ENCODE results near the gene TAC4.
"Not testable (repeated sequence)": the region's sequence is repeated elsewhere in the genome, so short reads cannot be mapped to it uniquely, and the experiment has no call there.

The TAC4 gene

DNA sequence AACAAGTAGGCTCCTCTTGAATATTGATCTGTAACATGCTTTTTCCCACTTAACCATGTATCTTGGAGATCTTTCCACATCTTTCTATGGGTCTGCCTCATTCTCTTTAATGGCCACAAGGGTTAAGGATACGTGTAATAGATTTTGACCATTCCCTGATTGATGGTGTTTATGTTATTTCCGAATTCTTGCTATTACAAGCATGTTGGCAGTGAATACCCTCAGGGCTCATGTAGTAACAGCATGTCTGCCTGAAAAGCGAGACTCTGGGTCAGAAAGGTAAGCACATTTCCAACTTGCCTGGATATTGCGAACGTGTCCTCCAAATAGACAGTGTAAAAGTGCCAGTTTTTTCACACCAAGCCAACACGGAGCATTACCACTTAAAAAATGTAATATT is 5.0 kb downstream of the TAC4 start:
- H3K9me3 Mint-ChIP-seq, result no peaks in the 10 kb centered on the region
- H3K36me3 Mint-ChIP-seq, result peaks cover 5% of the 10 kb centered on the region
- no peaks in the 10 kb centered on the region for H3K27me3 Mint-ChIP-seq
- H3K4me1 Mint-ChIP-seq, result peaks cover 2% of the 10 kb centered on the region
- DNase-seq (ENCODE audit: low spot score in 2 of 2) (no peak), ATAC-seq (ENCODE audit: low read depth) (no peak)
- no peak overlapping the region for H3K4me3 Mint-ChIP-seq
- no peak overlapping the region for H3K27ac Mint-ChIP-seq

DNA sequence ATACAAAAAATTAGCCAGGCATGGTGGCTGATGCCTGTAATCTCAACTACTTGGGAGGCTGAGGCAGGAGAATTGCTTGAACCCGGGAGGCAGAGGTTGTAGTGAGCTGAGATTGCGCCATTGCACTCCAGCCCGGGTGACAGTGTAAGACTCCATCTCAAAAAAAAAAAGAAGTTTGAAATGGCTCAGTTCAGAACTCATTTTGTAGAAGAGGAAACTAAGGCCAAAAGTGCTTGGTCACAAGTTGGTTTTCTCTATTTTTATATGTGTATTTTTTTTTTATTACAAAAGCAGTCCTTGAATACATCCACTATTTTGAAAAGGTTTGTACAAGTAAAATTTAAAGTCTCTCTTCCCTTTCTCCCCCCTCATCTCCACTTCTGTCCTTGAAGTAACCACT is 5.5 kb downstream of the TAC4 start:
- peaks cover 5% of the 10 kb centered on the region for H3K36me3 Mint-ChIP-seq
- no peaks in the 10 kb centered on the region for H3K27me3 Mint-ChIP-seq
- ATAC-seq (ENCODE audit: low read depth) (no peak), DNase-seq (ENCODE audit: low spot score in 2 of 2) (no peak)
- no peak overlapping the region for H3K4me3 Mint-ChIP-seq
- peaks cover 2% of the 10 kb centered on the region for H3K4me1 Mint-ChIP-seq
- no peak overlapping the region for H3K27ac Mint-ChIP-seq
- no peaks in the 10 kb centered on the region for H3K9me3 Mint-ChIP-seq

DNA sequence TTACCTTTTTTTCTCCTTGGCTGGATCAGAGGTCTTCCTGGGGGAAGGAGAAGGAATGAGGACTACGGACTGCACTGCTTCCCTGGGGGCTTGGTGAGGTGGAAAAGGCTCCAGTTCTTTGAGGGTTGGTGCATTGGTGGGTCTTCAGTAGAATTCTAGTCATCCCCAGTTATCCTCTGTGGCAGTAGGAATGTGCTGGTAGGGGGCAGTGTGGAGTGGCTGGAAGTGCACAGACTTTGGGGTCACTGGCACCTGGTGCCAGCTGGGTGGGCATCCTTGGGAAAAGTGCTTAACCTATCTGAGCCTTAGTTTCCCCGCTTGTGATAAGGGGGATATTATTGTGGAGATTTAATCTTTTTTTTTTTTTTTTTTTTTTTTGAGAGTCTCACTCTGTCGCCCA is 6.3 kb downstream of the TAC4 start:
- ATAC-seq (ENCODE audit: low read depth) (no peak), DNase-seq (ENCODE audit: low spot score in 2 of 2) (no peak)
- H3K9me3 Mint-ChIP-seq, result no peaks in the 10 kb centered on the region
- no peaks in the 10 kb centered on the region for H3K27me3 Mint-ChIP-seq
- no peak overlapping the region for H3K4me3 Mint-ChIP-seq
- no peak overlapping the region for H3K27ac Mint-ChIP-seq
- H3K4me1 Mint-ChIP-seq, result peaks cover 2% of the 10 kb centered on the region
- peaks cover 5% of the 10 kb centered on the region for H3K36me3 Mint-ChIP-seq

DNA sequence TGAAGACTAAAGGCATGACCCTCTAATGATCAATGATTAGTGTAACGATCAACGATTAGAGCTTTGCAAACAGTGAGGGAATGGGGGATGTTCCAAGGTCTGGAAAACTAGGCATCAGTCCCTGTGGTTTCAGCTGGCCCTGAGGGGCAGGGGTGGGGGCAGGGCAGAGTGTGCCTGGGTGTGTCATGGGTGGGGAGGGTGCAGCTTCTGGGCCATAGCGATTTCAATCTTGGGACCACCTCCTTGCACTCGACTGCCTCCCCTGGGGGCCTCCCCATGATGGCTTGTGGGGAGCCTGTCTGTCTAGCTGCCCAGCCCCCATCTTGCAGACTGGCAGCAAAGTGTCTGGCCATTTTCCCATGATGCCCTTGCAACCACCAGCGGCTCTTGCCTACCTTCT is 8.4 kb downstream of the TAC4 start:
- H3K4me1 Mint-ChIP-seq, result peaks cover 3% of the 10 kb centered on the region
- H3K27me3 Mint-ChIP-seq, result no peaks in the 10 kb centered on the region
- DNase-seq (ENCODE audit: low spot score in 2 of 2) (no peak), ATAC-seq (ENCODE audit: low read depth) (no peak)
- H3K36me3 Mint-ChIP-seq, result peaks cover 9% of the 10 kb centered on the region
- H3K4me3 Mint-ChIP-seq, result no peak overlapping the region
- H3K27ac Mint-ChIP-seq, result no peak overlapping the region
- H3K9me3 Mint-ChIP-seq, result no peaks in the 10 kb centered on the region

DNA sequence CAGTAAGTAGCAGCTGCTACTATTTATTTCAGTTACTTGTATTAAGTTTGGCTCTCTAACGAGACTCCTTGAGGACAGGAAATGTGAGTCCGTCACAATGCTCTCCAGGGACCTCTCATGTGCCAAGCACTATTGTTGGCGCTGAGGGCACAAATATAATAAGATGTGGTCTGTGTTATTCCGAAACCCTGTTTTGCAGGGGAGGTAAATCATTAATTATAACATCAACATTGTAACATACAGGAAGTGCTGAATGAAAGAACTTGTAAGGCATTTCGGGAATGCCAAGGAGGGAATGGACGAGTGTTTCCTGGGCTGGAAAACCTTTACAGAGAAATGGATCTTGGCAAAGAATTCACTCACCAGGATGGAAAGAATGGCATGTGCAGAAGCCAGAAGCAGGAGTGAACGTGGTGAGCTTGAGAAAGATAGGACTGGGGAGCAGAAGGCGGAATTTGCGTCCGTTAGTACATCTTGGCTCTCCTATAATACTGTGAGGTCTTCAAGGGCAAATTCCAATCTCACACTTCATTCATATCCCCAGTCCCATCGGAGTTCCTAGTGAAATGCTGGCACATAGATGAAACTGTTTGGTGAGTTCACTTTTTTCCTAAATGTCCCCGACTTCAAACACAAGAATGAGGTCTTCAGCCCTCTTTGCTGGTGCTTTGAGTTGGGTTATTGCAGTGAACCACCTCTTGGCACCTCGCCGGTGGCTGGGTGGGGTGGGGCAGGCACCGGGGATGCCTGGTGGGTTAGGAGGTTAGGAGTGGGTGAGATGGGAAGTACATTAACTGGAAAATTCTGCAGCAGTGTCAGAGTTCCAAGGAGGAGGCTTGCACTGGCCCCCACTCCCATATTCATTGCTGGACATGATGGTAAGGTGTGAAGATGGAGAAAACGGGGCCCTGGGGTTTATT is 11.5 kb downstream of the TAC4 start:
- H3K27me3 Mint-ChIP-seq, result no peaks in the 10 kb centered on the region
- ATAC-seq (ENCODE audit: low read depth) (no peak), DNase-seq (ENCODE audit: low spot score in 2 of 2) (no peak)
- no peaks in the 10 kb centered on the region for H3K9me3 Mint-ChIP-seq
- peaks cover 13% of the 10 kb centered on the region for H3K36me3 Mint-ChIP-seq
- H3K27ac Mint-ChIP-seq, result no peak overlapping the region
- H3K4me1 Mint-ChIP-seq, result peaks cover 3% of the 10 kb centered on the region
- H3K4me3 Mint-ChIP-seq, result no peak overlapping the region

DNA sequence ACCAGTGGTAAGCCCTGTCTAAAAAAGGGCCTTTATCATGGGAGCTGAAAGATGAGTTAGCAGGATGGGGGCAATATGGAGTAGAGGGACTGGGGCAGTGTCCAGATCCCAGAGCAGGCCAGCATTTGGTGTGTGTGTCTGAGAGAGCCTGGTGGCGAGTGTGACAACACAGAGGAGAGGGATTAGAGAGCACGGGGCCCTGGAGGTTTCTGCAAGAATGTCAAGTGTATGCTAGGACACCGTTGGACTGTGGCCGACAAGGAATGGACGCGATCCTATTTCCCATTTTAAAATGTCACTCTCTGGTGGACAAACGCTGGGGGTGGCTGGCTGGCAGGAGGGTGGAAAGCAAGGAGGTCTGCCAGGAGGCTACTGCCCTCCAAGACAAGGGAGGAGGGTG is 12.4 kb downstream of the TAC4 start:
- Mint-ChIP-seq H3K4me3 (no peak overlapping the region), H3K4me1 (peaks cover 3% of the 10 kb centered on the region), H3K27ac (no peak overlapping the region)

DNA sequence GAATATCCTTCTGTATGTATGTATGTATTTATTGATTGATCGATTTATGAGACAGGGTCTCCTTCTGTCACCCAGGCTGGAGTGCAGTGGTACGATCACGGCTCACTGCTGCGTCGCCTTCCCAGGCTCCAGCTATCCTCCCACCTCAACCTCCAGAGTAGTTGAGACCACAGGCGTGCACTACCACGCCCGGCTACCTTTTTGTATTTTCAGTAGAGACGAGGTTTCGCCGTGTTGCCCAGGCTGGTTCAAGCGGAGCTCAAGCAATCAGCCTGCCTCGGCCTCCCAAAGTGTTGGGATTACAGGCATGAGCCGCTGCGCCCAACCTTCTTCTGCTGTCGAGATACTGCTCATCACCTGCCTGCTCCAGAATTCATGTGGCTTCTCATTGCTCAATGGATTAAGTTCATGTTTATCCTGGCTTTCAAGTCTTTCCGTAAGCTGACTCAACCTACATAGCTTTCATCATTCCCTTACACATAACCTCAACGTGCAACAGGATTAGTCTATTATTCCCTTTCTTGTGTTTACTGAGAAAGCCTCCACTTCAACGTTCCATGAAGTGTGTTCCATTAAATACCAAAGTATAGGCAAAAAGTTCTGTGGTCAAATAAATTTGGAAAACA is 13.6 kb downstream of the TAC4 start:
- ATAC-seq (ENCODE audit: low read depth) (no peak), DNase-seq (ENCODE audit: low spot score in 2 of 2) (no peak)
- H3K9me3 Mint-ChIP-seq, result no peaks in the 10 kb centered on the region
- H3K4me3 Mint-ChIP-seq, result no peak overlapping the region
- peaks cover 3% of the 10 kb centered on the region for H3K4me1 Mint-ChIP-seq
- peaks cover 14% of the 10 kb centered on the region for H3K36me3 Mint-ChIP-seq
- H3K27me3 Mint-ChIP-seq, result no peaks in the 10 kb centered on the region
- H3K27ac Mint-ChIP-seq, result no peak overlapping the region

More for the DNA sequence above, 12.4 kb downstream of the TAC4 start:
- Mint-ChIP-seq H3K36me3 (peaks cover 13% of the 10 kb centered on the region), H3K27me3 (no peaks in the 10 kb centered on the region), H3K9me3 (no peaks in the 10 kb centered on the region)
- DNase-seq (ENCODE audit: low spot score in 2 of 2), result no peak
- ATAC-seq (ENCODE audit: low read depth), result no peak

DNA sequence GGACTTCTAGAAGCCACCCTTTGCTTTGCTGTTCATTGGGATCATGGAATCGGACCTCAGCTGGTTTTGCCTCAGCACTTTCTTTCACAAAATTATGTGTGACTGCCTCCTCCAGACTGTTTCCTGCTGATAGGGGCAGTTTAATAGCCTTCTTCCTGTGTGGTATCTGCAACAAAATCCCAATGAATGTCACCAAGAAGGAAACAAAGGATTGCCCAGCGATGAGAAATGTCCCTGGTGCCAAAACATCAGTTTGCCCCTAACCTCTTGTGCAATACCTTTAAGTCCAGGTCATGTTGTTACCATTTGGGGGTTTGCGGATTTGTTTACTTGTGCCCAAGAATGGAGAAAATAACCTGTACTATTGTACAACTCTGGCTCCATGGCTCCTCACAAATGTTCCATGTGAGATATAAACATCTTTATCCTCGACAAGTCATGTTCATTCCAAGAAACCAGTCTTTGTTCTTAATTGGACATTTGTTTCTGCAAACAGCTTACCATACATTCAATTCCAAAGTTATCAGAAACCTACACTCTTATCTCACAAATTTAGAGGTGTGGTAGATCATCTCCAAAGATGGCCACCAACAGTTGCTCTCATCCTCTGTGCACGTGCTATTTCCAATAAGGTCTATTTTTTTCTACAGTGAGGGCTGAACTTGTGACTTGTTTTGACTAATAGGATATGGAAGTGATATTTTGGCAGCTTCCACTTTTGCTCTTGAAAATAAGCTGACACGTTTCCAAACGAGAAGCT is 14.8 kb downstream of the TAC4 start:
- Mint-ChIP-seq H3K4me3 (no peak overlapping the region), H3K27ac (no peak overlapping the region), H3K9me3 (no peaks in the 10 kb centered on the region), H3K27me3 (no peaks in the 10 kb centered on the region), H3K4me1 (peaks cover 3% of the 10 kb centered on the region), H3K36me3 (peaks cover 25% of the 10 kb centered on the region)
- ATAC-seq (ENCODE audit: low read depth) (no peak), DNase-seq (ENCODE audit: low spot score in 2 of 2) (no peak)

DNA sequence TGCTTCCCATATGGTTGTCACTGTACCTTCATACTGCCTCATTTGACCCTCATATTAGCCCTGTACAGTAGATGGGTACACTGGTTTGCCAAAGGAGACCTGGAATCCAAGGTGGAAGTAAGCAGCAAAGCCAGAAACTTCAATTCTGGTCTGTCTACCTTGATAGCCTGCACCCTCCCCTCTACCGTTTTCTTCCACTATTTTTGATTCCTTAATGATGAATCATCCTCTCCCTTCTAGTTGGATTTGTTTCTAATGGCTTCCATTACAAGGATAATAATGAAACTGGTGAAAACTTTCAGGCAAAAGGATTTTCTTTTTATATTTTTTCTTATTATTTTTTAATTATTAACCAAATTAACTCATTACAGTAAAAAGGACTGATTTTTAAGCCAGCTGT is 17.3 kb downstream of the TAC4 start:
- DNase-seq (ENCODE audit: low spot score in 2 of 2), result no peak
- Mint-ChIP-seq H3K4me3 (no peak overlapping the region), H3K27ac (no peak overlapping the region), H3K9me3 (no peaks in the 10 kb centered on the region), H3K36me3 (peaks cover 36% of the 10 kb centered on the region), H3K27me3 (no peaks in the 10 kb centered on the region), H3K4me1 (peaks cover under 1% of the 10 kb centered on the region)
- ATAC-seq (ENCODE audit: low read depth), result no peak

DNA sequence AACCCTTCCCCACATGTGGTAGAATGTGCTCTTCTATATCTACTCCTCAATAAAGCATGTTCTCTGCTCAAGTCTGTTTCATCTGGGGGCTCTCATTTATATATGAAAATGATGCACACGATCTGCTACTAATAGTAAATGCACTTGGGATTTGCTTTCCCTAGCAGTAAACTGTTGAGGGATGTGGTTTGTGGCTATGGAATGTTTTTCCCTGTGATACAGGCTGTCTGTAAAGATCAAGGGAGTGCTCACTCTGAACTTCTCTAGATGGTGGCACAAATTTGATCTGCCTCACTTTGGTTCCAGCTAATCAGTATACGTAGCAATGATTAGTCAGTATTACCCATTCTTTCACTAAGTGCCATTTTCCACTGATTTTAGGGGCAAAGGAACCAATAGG is 18.8 kb downstream of the TAC4 start:
- Mint-ChIP-seq H3K27me3 (no peaks in the 10 kb centered on the region), H3K9me3 (no peaks in the 10 kb centered on the region), H3K4me1 (no peaks in the 10 kb centered on the region), H3K4me3 (no peak overlapping the region), H3K36me3 (peaks cover 35% of the 10 kb centered on the region), H3K27ac (peak overlapping the region; percentile 69)
- DNase-seq (ENCODE audit: low spot score in 2 of 2) (no peak), ATAC-seq (ENCODE audit: low read depth) (no peak)

DNA sequence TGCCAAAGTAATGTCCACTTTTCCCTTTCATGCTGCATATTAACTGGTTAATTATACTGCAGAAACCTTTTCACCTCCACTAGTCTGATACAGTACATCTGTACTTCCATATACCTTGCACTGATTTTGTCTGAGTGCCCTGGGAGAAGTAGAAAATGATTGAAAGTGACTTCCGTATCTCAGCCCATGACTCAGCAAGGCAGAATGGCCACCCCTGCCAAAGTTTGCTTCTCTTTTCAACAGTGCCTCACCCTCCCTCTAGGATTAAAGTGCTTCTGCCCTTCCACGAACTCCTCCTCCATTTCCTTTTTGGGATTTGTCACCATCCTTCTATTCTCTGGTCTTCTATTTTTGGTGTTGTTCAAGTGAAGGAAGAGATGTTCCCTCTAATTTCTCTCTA is 19.5 kb downstream of the TAC4 start:
- not testable (repeated sequence) for DNase-seq (ENCODE audit: low spot score in 2 of 2); H3K4me1 Mint-ChIP-seq; H3K4me3 Mint-ChIP-seq; H3K9me3 Mint-ChIP-seq; H3K27me3 Mint-ChIP-seq; ATAC-seq (ENCODE audit: low read depth)
- peaks cover 37% of the 10 kb centered on the region for H3K36me3 Mint-ChIP-seq
- peak overlapping the region; percentile 69 for H3K27ac Mint-ChIP-seq

DNA sequence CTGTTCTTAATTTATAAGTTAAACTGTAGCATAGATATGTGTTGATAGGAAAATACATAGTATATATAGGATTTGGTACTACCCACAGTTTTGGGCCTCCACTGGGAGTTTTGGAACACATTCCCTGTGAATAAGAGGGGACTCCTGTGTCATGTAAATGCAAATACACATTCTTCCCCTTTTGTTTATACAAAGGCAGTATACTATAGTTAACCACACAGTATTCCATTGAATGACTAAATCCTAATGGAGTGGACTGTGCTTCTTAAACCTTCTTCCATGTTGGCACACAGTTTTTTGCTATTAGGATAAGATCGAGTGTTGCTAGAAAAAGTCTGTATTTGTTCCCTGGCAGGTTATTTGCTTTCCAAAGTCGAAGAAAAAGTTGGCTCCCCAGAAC is 22.2 kb downstream of the TAC4 start:
- no peak for ATAC-seq (ENCODE audit: low read depth)
- no peak overlapping the region for H3K27ac Mint-ChIP-seq
- H3K27me3 Mint-ChIP-seq, result no peaks in the 10 kb centered on the region
- peaks cover 36% of the 10 kb centered on the region for H3K36me3 Mint-ChIP-seq
- H3K4me1 Mint-ChIP-seq, result no peaks in the 10 kb centered on the region
- no peak for DNase-seq (ENCODE audit: low spot score in 2 of 2)
- H3K4me3 Mint-ChIP-seq, result no peak overlapping the region
- no peaks in the 10 kb centered on the region for H3K9me3 Mint-ChIP-seq

DNA sequence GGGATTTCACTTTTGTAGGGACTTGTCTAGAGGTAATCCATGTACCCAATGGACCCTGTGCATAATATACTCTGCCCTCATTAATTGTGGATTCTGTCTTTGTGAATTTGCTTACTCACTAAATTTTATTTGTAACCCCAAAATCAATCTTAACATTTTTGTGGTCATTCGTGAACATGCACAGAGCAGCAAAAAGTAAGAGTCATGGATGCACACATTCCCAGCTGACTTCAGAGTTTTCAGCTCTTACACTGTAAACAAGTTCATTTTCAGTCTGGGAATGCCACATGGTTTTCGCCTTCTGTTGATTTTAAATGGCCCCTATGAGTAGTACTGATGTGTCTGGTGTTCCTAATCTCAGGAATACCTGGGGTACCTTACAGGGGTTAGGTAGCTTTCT is 24.3 kb downstream of the TAC4 start:
- H3K4me1 Mint-ChIP-seq, result peaks cover 2% of the 10 kb centered on the region
- ATAC-seq (ENCODE audit: low read depth) (no peak), DNase-seq (ENCODE audit: low spot score in 2 of 2) (no peak)
- no peak overlapping the region for H3K27ac Mint-ChIP-seq
- no peak overlapping the region for H3K4me3 Mint-ChIP-seq
- H3K36me3 Mint-ChIP-seq, result peaks cover 32% of the 10 kb centered on the region
- H3K27me3 Mint-ChIP-seq, result no peaks in the 10 kb centered on the region
- H3K9me3 Mint-ChIP-seq, result no peaks in the 10 kb centered on the region

DNA sequence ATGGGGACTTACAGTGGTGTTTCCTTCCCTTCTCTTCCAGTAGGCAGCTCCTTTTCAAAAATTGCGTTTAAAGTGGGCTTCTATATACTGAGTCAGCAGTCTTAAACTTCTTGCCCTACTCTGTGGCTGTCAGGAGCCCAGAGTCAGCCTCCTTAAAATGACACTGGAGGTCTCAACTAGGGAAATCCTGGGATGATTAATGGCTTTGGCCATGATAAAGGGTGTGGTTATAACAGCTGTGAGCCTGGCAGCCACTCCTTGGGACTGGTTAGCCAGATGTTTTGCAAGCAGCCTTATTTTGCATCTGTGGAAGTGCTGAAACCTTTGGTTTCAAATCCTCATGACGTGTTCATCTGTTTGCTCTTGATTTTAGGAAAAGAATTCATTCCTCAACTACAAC is 25.0 kb downstream of the TAC4 start:
- no peaks in the 10 kb centered on the region for H3K27me3 Mint-ChIP-seq
- H3K27ac Mint-ChIP-seq, result no peak overlapping the region
- ATAC-seq (ENCODE audit: low read depth), result no peak
- no peaks in the 10 kb centered on the region for H3K9me3 Mint-ChIP-seq
- peaks cover 29% of the 10 kb centered on the region for H3K36me3 Mint-ChIP-seq
- H3K4me3 Mint-ChIP-seq, result no peak overlapping the region
- no peak for DNase-seq (ENCODE audit: low spot score in 2 of 2)
- H3K4me1 Mint-ChIP-seq, result peaks cover 2% of the 10 kb centered on the region

Data from memory B cell (primary cell).